GM12878 (cell line): Measurements from ENCODE around the gene COL6A1. TPM values are rescaled to one million over a fixed set of nuclear protein-coding genes. Genes with fewer than 3 reads are reported as not detected.

Experiments
- RB1 ChIP-seq: fragments of 450-650 bp; formaldehyde crosslinking; IDR thresholded peaks from 2 replicates; pipeline ENCODE4 v1.6.1; 2017; ENCODE audit warnings: mild to moderate bottlenecking, borderline replicate concordance
- SMAD1 ChIP-seq: fragments of 450-650 bp; IDR thresholded peaks from 2 replicates; pipeline ENCODE4 v1.6.1; 2018; ENCODE audit warnings: mild to moderate bottlenecking, low read depth; ENCODE audit not compliant: partially characterized antibody
- polyA plus RNA-seq, 11 experiments: library from polyadenylated mRNA; depleted of rRNA in 4 of 11; unstranded in 6 of 11; stranded (reverse) in 5 of 11; fragments of >200 nt; fragmentation: Nextera tagmentation in 4 of 11; fragmentation: Illumina TruSeq in 1 of 11; extraction: Ambion mirVana in 4 of 11; extraction: Trizol in 1 of 11; gene quantifications; 1 replicate in 1 of 11; 2 replicates in 10 of 11; pipeline versions ENCODE4 v1.2.1 to v1.2.3, GENCODE V29; 2011 to 2016; ENCODE audit warnings: inconsistent platforms in 2 of 11, missing spikeins in 2 of 11, low read depth in 1 of 11
- total RNA-seq, 4 experiments: library from RNA; depleted of rRNA in 3 of 4; stranded (reverse); fragments of >200 nt in 3 of 4; fragmentation: Illumina TruSeq in 1 of 4; extraction: Trizol in 1 of 4; gene quantifications; 2 replicates each; pipeline versions ENCODE4 v1.2.1 to v1.2.3, GENCODE V29; 2013 to 2021
- TF ChIP-seq, protein P1 (sequence below): fragments of 450-650 bp; IDR thresholded peaks from 2 replicates; pipeline ENCODE4 v1.6.1; 2017; ENCODE audit warnings: mild to moderate bottlenecking, moderate library complexity
- TF ChIP-seq, protein P2 (sequence below): fragments of 150-350 bp; IDR thresholded peaks from 2 replicates; pipeline ENCODE4 v1.6.1; 2014; ENCODE audit warnings: mild to moderate bottlenecking, low read depth, low read length
- TF ChIP-seq, protein P3 (sequence below): fragments of 450-650 bp; IDR thresholded peaks from 2 replicates; pipeline ENCODE4 v1.6.1; 2016; ENCODE audit warnings: mild to moderate bottlenecking, moderate library complexity, borderline replicate concordance

The COL6A1 gene
- total and polyA plus RNA-seq, 10 of the 15 experiments (the other 5 are each of a cell fraction or from before 2014, with no cell fraction given) = 0.12 to 1.3 (median 0.20) TPM; not detected in 7

DNA sequence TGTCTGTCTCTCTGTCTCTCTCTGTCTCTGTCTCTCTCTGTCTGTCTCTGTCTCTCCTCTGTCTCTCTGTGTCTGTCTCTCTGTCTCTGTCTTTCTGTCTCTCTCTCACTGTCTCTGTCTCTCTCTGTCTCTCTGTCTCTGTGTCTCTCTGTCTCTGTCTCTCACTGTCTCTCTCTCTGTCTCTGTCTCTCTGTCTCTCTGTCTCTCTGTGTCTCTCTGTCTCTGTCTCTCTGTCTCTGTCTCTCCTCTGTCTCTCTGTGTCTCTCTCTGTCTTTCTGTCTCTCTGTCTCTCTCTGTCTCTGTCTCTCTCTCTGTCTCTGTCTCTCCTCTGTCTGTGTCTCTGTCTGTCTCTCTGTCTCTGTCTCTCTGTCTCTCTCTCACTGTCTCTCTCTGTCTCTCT lies 873 bp upstream of the COL6A1 start (continued):
- TF ChIP-seq, protein P1, sequence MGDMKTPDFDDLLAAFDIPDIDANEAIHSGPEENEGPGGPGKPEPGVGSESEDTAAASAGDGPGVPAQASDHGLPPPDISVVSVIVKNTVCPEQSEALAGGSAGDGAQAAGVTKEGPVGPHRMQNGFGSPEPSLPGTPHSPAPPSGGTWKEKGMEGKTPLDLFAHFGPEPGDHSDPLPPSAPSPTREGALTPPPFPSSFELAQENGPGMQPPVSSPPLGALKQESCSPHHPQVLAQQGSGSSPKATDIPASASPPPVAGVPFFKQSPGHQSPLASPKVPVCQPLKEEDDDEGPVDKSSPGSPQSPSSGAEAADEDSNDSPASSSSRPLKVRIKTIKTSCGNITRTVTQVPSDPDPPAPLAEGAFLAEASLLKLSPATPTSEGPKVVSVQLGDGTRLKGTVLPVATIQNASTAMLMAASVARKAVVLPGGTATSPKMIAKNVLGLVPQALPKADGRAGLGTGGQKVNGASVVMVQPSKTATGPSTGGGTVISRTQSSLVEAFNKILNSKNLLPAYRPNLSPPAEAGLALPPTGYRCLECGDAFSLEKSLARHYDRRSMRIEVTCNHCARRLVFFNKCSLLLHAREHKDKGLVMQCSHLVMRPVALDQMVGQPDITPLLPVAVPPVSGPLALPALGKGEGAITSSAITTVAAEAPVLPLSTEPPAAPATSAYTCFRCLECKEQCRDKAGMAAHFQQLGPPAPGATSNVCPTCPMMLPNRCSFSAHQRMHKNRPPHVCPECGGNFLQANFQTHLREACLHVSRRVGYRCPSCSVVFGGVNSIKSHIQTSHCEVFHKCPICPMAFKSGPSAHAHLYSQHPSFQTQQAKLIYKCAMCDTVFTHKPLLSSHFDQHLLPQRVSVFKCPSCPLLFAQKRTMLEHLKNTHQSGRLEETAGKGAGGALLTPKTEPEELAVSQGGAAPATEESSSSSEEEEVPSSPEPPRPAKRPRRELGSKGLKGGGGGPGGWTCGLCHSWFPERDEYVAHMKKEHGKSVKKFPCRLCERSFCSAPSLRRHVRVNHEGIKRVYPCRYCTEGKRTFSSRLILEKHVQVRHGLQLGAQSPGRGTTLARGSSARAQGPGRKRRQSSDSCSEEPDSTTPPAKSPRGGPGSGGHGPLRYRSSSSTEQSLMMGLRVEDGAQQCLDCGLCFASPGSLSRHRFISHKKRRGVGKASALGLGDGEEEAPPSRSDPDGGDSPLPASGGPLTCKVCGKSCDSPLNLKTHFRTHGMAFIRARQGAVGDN = no peak
- TF ChIP-seq, protein P2, sequence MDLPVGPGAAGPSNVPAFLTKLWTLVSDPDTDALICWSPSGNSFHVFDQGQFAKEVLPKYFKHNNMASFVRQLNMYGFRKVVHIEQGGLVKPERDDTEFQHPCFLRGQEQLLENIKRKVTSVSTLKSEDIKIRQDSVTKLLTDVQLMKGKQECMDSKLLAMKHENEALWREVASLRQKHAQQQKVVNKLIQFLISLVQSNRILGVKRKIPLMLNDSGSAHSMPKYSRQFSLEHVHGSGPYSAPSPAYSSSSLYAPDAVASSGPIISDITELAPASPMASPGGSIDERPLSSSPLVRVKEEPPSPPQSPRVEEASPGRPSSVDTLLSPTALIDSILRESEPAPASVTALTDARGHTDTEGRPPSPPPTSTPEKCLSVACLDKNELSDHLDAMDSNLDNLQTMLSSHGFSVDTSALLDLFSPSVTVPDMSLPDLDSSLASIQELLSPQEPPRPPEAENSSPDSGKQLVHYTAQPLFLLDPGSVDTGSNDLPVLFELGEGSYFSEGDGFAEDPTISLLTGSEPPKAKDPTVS = no peak
- TF ChIP-seq, protein P3, sequence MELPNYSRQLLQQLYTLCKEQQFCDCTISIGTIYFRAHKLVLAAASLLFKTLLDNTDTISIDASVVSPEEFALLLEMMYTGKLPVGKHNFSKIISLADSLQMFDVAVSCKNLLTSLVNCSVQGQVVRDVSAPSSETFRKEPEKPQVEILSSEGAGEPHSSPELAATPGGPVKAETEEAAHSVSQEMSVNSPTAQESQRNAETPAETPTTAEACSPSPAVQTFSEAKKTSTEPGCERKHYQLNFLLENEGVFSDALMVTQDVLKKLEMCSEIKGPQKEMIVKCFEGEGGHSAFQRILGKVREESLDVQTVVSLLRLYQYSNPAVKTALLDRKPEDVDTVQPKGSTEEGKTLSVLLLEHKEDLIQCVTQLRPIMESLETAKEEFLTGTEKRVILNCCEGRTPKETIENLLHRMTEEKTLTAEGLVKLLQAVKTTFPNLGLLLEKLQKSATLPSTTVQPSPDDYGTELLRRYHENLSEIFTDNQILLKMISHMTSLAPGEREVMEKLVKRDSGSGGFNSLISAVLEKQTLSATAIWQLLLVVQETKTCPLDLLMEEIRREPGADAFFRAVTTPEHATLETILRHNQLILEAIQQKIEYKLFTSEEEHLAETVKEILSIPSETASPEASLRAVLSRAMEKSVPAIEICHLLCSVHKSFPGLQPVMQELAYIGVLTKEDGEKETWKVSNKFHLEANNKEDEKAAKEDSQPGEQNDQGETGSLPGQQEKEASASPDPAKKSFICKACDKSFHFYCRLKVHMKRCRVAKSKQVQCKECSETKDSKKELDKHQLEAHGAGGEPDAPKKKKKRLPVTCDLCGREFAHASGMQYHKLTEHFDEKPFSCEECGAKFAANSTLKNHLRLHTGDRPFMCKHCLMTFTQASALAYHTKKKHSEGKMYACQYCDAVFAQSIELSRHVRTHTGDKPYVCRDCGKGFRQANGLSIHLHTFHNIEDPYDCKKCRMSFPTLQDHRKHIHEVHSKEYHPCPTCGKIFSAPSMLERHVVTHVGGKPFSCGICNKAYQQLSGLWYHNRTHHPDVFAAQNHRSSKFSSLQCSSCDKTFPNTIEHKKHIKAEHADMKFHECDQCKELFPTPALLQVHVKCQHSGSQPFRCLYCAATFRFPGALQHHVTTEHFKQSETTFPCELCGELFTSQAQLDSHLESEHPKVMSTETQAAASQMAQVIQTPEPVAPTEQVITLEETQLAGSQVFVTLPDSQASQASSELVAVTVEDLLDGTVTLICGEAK = no peak
- TF ChIP-seq SMAD1 (no peak), RB1 (no peak)
